HG02870 (cell line): ENCODE results near the gene SCN1B.
"Not testable (repeated sequence)": the region's sequence is repeated elsewhere in the genome, so short reads cannot be mapped to it uniquely, and the experiment has no call there.

ENCODE experiments used
- ATAC-seq: cut with Tn5 transposase; IDR thresholded peaks from one replicate; pipeline ENCODE4 v1.9.1; 2021; ENCODE audit warnings: mild to moderate bottlenecking, moderate library complexity; ENCODE audit not compliant: unreplicated experiment

The SCN1B gene

DNA sequence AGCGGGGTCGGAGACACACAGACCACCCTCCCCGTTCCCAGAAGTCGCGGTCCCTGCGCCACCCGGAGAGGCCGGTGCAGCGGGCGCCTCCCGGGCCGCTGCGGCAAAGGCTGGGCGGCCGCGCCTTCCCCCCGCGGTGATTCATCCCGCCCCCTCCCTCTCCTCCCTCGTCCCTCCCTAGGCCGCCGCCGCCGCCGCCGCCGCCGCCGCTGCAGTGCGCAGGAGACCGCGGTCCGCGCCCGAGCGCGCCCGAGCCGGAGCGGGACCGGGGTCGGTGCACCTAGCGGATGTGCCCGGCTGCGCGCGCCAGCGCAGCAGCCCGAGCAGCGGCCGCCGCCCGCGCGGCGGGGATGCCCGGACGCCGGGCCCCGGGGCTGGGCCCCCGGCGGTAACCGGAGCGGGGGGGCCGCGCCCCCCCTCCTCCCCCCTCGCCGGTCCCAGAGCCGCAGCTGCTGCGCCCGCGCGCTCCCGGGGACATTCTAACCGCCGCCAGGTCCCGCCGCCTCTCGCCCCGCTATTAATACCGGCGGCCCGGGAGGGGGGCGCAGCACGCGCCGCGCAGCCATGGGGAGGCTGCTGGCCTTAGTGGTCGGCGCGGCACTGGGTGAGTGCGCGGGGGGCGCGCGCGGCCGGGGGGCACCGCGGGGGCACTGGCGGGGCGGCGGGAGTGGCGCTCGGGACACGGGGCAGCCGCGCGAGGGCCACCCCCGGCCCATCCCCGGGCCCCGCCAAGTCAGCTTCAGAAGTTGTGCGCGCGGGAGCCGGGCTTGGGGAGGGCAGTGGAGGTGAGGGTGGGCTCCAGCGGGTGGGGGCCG is at the start of gene SCN1B:
TSS of gene SCN1B (plus strand) at position 214 of the 815 bp plus-strand sequence. CDS start at position 565, 351 bp downstream.
- no peak for ATAC-seq

- no peak for ATAC-seq
Observed at GRCh38 chr19:34982275-34982674, 48.0 kb upstream of the SCN1B start.

DNA sequence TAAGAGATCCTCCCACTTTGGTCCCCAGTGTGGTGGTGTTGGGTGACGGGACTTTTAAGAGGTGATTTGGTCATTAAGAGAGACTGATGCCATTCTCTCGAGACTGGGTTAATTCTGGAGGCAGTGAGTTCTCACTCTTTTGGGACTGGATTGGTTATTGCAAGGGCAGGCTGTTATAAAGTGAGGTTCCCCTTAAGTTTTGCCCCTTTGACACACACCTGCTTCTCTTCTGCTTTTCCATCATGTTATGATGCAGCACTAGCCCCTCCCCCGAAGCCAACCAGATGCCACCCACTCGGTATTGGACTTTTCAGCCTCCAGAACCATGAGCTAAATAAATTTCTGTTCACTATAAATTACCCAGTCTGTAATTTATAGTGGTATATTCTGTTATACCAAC is 46.5 kb upstream of the SCN1B start:
- ATAC-seq, result no peak

DNA sequence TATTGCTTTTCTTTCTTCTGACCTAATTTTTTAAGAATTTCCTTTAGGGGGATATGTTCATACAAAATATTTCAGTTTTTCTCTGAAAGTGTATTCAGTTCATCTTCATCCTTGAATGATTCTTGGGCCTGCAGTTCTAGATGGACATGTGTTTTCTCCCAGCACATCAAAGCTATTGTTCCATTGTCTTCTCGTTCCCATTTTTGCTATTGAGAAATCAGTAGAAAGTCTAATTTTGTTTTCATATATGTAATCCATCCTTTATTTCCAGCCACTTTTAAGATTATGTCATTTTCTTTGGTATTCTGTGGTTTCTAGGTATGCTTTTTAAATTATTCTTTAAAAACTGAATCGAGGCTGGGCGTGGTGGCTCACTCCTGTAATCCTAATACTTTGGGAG is 46.0 kb upstream of the SCN1B start:
- ATAC-seq, result no peak

DNA sequence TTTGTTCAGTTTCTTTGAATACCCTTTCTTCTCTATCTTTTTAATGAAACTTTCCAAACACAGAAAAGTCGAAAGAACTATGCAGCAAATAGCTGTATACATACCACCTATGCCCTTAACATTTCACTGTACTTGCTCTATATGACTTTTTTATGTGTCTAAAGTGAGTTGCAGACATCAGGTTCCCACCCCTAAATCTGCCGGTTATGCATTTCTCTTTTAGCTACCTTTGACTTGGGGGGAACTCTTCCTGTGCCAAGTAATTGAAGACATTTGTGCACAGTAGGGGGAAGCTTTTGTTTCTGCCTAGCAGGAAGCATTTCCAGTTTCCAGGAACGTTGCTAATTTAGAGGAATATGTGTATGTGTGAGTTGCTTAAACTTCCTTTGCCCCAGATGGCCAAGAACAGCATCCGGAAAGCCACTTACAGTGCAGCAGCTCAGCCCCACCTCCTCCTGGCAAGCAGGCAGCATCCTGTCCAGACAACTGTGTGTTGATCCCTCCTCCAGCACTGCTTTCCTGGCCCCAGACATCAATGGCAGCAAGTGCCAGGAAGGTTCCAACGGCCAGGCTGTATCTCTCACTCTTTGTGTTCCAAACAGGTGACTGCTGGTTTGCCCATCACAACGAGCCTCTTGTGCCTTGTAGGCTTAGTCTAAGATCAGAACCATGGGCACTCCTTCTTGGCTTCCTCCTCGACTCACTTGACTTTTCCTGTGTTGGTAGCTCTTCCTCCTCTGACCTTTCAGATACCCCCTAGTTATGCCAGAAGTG is 44.8 kb upstream of the SCN1B start:
- no peak for ATAC-seq

GRCh38 chr19:34988119-34988518 is 42.2 kb upstream of the SCN1B start:
- ATAC-seq, result no peak

GRCh38 chr19:34989298-34989697 is 41.0 kb upstream of the SCN1B start:
- ATAC-seq, result no peak

GRCh38 chr19:34990578-34991192 is 39.6 kb upstream of the SCN1B start:
- no peak for ATAC-seq

GRCh38 chr19:34991542-34992333 is 38.5 kb upstream of the SCN1B start:
- no peak for ATAC-seq

- not testable (repeated sequence) for ATAC-seq
Observed at GRCh38 chr19:34992582-34992981, 37.7 kb upstream of the SCN1B start.

GRCh38 chr19:34994286-34994642 is 36.0 kb upstream of the SCN1B start:
- no peak for ATAC-seq

GRCh38 chr19:34994643-34995541 is 35.4 kb upstream of the SCN1B start:
- ATAC-seq, result no peak

- no peak for ATAC-seq
Observed at GRCh38 chr19:34995551-34995950, 34.7 kb upstream of the SCN1B start.

DNA sequence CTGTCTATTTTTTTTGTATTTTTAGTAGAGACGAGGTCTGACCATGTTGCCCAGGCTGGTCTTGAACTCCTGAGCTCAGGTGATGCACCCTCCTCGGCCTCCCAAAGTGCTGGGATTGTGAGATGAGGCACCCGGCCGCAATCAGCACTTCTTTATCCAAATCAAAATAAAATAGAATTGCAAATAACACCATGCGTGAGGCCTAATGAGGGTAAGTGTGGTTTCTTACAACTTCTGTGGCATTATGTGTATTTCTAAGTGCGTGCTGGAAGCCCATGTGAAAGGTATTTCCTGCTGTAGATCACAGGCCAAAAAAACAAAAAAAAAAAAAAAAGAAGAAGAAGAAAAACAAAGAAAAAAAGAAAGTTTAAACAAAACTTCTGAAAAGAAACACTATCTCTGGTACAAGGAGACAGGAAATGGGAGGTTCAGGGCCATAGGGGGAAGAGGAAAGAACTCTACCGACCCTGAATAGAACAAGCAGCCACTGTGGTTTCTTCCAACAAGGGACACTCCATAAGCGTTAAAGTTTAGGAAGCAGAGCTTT is 33.1 kb upstream of the SCN1B start:
- no peak for ATAC-seq

DNA sequence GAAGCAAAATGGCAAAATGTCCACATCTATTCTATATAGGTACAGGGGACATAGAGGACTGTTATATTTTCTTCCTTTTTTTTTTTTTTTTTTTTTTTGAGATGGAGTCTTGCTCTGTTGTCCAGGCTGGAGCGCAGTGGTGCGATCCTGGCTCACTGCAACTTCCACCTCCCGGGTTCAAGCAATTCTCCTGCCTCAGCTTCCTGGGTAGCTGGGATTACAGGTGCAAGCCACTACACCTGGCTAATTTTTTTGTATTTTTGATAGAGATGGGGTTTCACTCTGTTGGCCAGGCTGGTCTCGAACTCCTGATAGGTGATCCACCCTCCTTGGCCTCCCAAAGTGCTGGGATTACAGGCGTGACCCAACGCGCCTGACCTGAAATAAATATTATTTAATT is 32.0 kb upstream of the SCN1B start:
- ATAC-seq, result not testable (repeated sequence)

DNA sequence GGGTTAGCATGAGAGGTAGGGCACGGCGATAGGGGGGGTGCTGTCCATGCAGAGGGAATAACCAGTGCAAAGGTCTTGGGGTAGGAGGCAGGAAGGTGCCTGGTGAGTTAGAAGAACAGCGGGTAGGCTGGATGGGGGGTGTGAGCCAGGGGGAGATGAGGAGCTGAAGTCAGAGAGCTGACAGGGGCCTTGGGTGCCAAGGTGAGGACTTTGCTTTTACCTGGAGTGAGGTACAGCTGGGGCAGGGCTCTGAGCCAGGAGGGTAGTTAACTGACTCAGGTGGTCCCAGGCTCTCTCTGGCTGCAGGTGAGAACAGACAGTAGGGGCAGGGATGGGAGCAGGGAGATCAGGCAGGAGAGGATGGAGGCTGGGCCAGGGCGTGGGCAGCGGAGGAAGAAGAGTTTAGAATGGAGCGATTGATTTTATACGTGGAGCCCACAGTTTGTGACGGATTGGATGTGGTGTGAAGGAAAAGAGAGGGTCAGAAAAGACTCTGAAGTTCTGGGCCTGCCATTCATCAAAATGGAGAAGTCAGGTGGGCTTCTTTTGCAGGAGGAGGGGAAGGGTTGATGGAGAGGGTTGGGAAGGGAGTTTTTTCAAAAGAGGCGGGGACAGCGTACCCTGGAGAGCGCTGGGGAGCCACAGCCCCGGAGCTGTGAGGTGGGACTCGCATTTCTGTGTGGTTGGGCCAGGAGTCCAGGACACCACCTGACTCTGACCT is 31.3 kb upstream of the SCN1B start:
- no peak for ATAC-seq

GRCh38 chr19:34999498-35000337 is 30.6 kb upstream of the SCN1B start, which contains the start of gene GRAMD1A:
TSS of gene GRAMD1A (plus strand) at chr19:35000323. CDS start at chr19:35000479, 156 bp downstream.
- no peak for ATAC-seq

- ATAC-seq, result no peak
Observed at GRCh38 chr19:35000338-35000646, 30.0 kb upstream of the SCN1B start.
